ENCODE data around the gene INHBB. TPM values are rescaled to one million over a fixed set of nuclear protein-coding genes. Genes with fewer than 3 reads are reported as not detected.

The INHBB gene
- 0.18 and 0.28 TPM in 2 replicates for total RNA-seq (2012; rRNA removed)
- polyA plus RNA-seq (2012; rRNA removed) = 0.92 and 1.0 TPM in 2 replicates
- polyA plus RNA-seq (2012; cell fraction: cytosol; rRNA removed) = 0.61 and 2.2 TPM in 2 replicates
- 1.1 and 1.2 TPM in 2 replicates for polyA plus RNA-seq (2012; cell fraction: nucleus; rRNA removed; ENCODE audit: low replicate concordance)
- Bru-seq, nascent RNA = percentile 29 among the genes with signal in this experiment
- BruChase-seq, experiment 1, labeled RNA remaining after a 6-hour chase = percentile 36 among the genes with signal in this experiment
- percentile 38 among the genes with signal in this experiment for BruChase-seq, experiment 2, labeled RNA remaining after a 2-hour chase
- long read RNA-seq = 0 reads

GRCh38 chr2:120346026-120346666 lies at the start of gene INHBB:
INHBB (plus strand) TSS chr2:120346136; CDS start chr2:120346189, 53 bp downstream.
- no peak within 1 kb of the TSS for H2BK5ac ChIP-seq (ENCODE audit: low read depth, low read length, poor library complexity, severe bottlenecking)
- ChIA-PET POLR2A (ENCODE audit: unreplicated experiment) (interaction anchor here (0.6 kb wide), 1 partner anchor 187 kb away, joined by 9 read pairs; no protein-coding TSS in a partner anchor), CTCF (no interaction called here)
- dilution Hi-C loops (cut with HindIII; ENCODE audit: low sequenced_read_pairs, unreplicated experiment) (no loop called here), intact Hi-C loops (cut with micrococcal nuclease) (no loop called here), in situ Hi-C loops (cut with MboI; ENCODE audit: low sequenced_read_pairs) (loop anchor here (10.0 to 25.0 kb wide), 2 partner anchors 466 to 729 kb away; no protein-coding TSS in a partner anchor)
- H3K18ac ChIP-seq (ENCODE audit: low read depth, low read length) = no peak within 1 kb of the TSS
- H2BK20ac ChIP-seq (ENCODE audit: low read depth, low read length) = no peak within 1 kb of the TSS
- peak within 1 kb of the TSS; percentile 48 for H3K4me3 ChIP-seq (ENCODE audit: insufficient read depth, low read depth, low read length)
- no peak within 1 kb of the TSS for H2AK9ac ChIP-seq (replicated peaks; ENCODE audit: low read depth, low read length, poor library complexity)
- no peaks in the 10 kb centered on the region for H3K9me1 ChIP-seq (ENCODE audit: insufficient read depth, low read length)
- H3K79me1 ChIP-seq (ENCODE audit: low read depth in 1 of 2, low read length in 2 of 2) = no peaks in the 10 kb centered on the region
- peaks cover 88% of the 10 kb centered on the region for H3K27me3 ChIP-seq (ENCODE audit: control insufficient read depth, insufficient read depth, low read length)
- peak within 1 kb of the TSS; percentile 23; the same call in 1 of the 2 replicates for H3K9ac ChIP-seq (ENCODE audit: low read depth, low read length)
- no TSS peak for BruUV-seq (replicated peaks)
- peak within 1 kb of the TSS; percentile 77 for H3K4me2 ChIP-seq (ENCODE audit: low read depth, low read length)
- peak; percentile 10; the same call in 1 of the 2 replicates for ATAC-seq (ENCODE audit: low read depth)
- no peak for DNase-seq
- H3K27ac ChIP-seq (ENCODE audit: insufficient read depth, low read length) = no peak within 1 kb of the TSS
- H3K23ac ChIP-seq (ENCODE audit: low read depth, low read length) = no peak within 1 kb of the TSS
- no peak within 1 kb of the TSS for H2BK15ac ChIP-seq (ENCODE audit: low read depth, low read length)
- H4K8ac ChIP-seq (ENCODE audit: low read depth in 2 of 2, low read length in 2 of 2) = no peak within 1 kb of the TSS
- no peak within 1 kb of the TSS for H4K91ac ChIP-seq (ENCODE audit: insufficient read depth, low read depth, low read length)
- 6% methylated on average over 44 of the region's 99 CpGs; no CpG with 5 or more reads in 1 of the 2 experiments for WGBS, 2 experiments (ENCODE audit: extremely low coverage in 2 of 2, insufficient read length in 1 of 2)
- H2AFZ ChIP-seq (replicated peaks; ENCODE audit: low read length, poor library complexity) = peak within 1 kb of the TSS; percentile 85
- no peak within 1 kb of the TSS for H3K56ac ChIP-seq (ENCODE audit: extremely low read depth, insufficient read depth, low read length)
- H3K9me3 ChIP-seq (ENCODE audit: control insufficient read depth, insufficient read depth, low read length) = no peaks in the 10 kb centered on the region
- H3K4me1 ChIP-seq (ENCODE audit: control insufficient read depth, insufficient read depth, low read length) = peaks cover 6% of the 10 kb centered on the region; the same call in 1 of the 2 replicates
- no peak within 1 kb of the TSS for H2AK5ac ChIP-seq (ENCODE audit: low read depth, low read length)
- no peak within 1 kb of the TSS for H2BK120ac ChIP-seq (ENCODE audit: low read depth, low read length)
- H3K4ac ChIP-seq (ENCODE audit: low read depth, low read length) = no peak within 1 kb of the TSS
- no peak within 1 kb of the TSS for H3K14ac ChIP-seq (replicated peaks; ENCODE audit: low read depth, low read length)
- peaks cover 12% of the 10 kb centered on the region for H4K20me1 ChIP-seq (ENCODE audit: insufficient read depth, low read length)
- no peak within 1 kb of the TSS for H4K5ac ChIP-seq (ENCODE audit: low read depth, low read length)
- no peaks in the 10 kb centered on the region for H3K36me3 ChIP-seq (ENCODE audit: control insufficient read depth, insufficient read depth, low read length)
- TF ChIP-seq MAFK (IDR thresholded peaks at IDR 0.05; ENCODE audit: low read depth, low read length) = no peak
- TF ChIP-seq RCOR1 (IDR thresholded peaks at IDR 0.05; ENCODE audit: insufficient replicate concordance, low read length) = no peak
- TF ChIP-seq ELK1 (IDR thresholded peaks at IDR 0.05; ENCODE audit: borderline replicate concordance, low read depth, low read length) = no peak
- no peak for TF ChIP-seq MXI1 (IDR thresholded peaks at IDR 0.05; ENCODE audit: borderline replicate concordance, low read depth, low read length)
- TF ChIP-seq POLR2A (IDR thresholded peaks at IDR 0.05; ENCODE audit: low read depth, low read length) = no peak
- no peak for TF ChIP-seq CEBPB (IDR thresholded peaks at IDR 0.05; ENCODE audit: low read depth, low read length)
- no peak for TF ChIP-seq FOS (IDR thresholded peaks at IDR 0.05; ENCODE audit: low read depth, low read length)
- no peak for TF ChIP-seq RAD21 (IDR thresholded peaks at IDR 0.05; ENCODE audit: low read length)
- TF ChIP-seq MAZ (IDR thresholded peaks at IDR 0.05; ENCODE audit: borderline replicate concordance, low read depth, low read length) = no peak
- TF ChIP-seq USF2 (IDR thresholded peaks at IDR 0.05; ENCODE audit: low read depth, low read length) = no peak
- TF ChIP-seq NFE2L2 (IDR thresholded peaks at IDR 0.05; ENCODE audit: low read depth, low read length) = no peak
- TF ChIP-seq SMC3 (IDR thresholded peaks at IDR 0.05; ENCODE audit: low read depth, low read length) = no peak
- no peak for TF ChIP-seq RFX5 (IDR thresholded peaks at IDR 0.05; ENCODE audit: low read depth, low read length)
- no peak for TF ChIP-seq BHLHE40 (IDR thresholded peaks at IDR 0.05; ENCODE audit: low read depth, low read length)
- TF ChIP-seq CHD1 (IDR thresholded peaks at IDR 0.05; ENCODE audit: low read depth, low read length) = no peak

All from IMR-90 (cell line).